ENCODE results near the gene ABCA6.

DNA sequence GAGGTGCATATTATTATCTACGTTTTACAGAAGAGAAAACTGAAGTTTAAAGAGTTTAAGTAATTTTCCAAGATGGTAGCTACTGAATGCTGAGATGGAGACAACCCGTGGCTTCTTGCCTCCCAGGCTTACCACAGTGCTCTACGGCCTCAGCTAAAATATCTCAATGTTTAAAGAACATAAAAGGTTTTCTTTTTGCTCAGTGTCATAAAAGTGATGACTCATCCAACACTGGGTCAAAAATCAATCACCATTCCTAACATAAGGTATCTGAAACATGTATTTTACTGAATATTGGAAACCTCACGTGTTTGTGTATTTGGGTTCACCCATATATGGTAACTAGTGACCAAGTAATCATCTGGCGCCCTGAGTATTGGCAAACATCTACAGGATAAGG, 99.4 kb downstream of the ABCA6 start:
- TF ChIP-seq, protein P1, sequence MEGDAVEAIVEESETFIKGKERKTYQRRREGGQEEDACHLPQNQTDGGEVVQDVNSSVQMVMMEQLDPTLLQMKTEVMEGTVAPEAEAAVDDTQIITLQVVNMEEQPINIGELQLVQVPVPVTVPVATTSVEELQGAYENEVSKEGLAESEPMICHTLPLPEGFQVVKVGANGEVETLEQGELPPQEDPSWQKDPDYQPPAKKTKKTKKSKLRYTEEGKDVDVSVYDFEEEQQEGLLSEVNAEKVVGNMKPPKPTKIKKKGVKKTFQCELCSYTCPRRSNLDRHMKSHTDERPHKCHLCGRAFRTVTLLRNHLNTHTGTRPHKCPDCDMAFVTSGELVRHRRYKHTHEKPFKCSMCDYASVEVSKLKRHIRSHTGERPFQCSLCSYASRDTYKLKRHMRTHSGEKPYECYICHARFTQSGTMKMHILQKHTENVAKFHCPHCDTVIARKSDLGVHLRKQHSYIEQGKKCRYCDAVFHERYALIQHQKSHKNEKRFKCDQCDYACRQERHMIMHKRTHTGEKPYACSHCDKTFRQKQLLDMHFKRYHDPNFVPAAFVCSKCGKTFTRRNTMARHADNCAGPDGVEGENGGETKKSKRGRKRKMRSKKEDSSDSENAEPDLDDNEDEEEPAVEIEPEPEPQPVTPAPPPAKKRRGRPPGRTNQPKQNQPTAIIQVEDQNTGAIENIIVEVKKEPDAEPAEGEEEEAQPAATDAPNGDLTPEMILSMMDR (conservative IDR thresholded peaks at IDR 0.05; ENCODE audit: low read length) = no peak
- TF ChIP-seq EZH2phosphoT487 (IDR thresholded peaks at IDR 0.05; ENCODE audit: borderline replicate concordance, low read depth, low read length) = no peak
